GM10266 (cell line): ENCODE data around the gene UBC.
A peak's percentile ranks its signal among the peaks of the same experiment; 100 is the strongest.
"Not testable (repeated sequence)": the region's sequence is repeated elsewhere in the genome, so short reads cannot be mapped to it uniquely, and the experiment has no call there.

ENCODE experiments used
- DNase-seq: peaks from one replicate; pipeline ENCODE4 v3.0.0; 2012; ENCODE audit errors: extremely low spot score
- TF ChIP-seq, protein P1 (sequence below): IDR thresholded peaks from 2 replicates; pipeline ENCODE4 v1.5.1; 2012; ENCODE audit warnings: mild to moderate bottlenecking, low read depth; ENCODE audit not compliant: control insufficient read depth, insufficient read depth; ENCODE audit errors: missing control alignments

UBC gene

DNA sequence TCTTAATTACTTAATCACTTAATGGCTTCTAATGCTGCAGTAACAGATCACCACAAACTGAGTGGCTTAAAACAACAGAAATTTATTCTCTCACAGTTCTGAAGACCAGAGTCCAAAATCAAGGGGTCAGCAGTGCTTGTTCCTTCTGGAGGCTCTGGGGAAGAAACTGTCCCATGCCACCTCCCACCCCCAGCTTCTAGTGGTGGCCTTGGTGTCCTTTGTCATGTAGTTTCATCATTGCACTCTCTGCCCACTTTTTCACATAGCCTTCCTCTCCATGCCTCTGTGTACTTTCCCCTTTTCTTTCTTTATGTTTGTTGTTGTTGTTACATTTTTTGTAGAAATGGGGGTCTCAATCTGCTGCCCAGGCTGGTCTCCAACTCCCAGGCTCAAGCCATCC lies 16.1 kb upstream of the UBC start:
- DNase-seq: no peak
- TF ChIP-seq, protein P1, sequence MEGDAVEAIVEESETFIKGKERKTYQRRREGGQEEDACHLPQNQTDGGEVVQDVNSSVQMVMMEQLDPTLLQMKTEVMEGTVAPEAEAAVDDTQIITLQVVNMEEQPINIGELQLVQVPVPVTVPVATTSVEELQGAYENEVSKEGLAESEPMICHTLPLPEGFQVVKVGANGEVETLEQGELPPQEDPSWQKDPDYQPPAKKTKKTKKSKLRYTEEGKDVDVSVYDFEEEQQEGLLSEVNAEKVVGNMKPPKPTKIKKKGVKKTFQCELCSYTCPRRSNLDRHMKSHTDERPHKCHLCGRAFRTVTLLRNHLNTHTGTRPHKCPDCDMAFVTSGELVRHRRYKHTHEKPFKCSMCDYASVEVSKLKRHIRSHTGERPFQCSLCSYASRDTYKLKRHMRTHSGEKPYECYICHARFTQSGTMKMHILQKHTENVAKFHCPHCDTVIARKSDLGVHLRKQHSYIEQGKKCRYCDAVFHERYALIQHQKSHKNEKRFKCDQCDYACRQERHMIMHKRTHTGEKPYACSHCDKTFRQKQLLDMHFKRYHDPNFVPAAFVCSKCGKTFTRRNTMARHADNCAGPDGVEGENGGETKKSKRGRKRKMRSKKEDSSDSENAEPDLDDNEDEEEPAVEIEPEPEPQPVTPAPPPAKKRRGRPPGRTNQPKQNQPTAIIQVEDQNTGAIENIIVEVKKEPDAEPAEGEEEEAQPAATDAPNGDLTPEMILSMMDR: no peak

DNA sequence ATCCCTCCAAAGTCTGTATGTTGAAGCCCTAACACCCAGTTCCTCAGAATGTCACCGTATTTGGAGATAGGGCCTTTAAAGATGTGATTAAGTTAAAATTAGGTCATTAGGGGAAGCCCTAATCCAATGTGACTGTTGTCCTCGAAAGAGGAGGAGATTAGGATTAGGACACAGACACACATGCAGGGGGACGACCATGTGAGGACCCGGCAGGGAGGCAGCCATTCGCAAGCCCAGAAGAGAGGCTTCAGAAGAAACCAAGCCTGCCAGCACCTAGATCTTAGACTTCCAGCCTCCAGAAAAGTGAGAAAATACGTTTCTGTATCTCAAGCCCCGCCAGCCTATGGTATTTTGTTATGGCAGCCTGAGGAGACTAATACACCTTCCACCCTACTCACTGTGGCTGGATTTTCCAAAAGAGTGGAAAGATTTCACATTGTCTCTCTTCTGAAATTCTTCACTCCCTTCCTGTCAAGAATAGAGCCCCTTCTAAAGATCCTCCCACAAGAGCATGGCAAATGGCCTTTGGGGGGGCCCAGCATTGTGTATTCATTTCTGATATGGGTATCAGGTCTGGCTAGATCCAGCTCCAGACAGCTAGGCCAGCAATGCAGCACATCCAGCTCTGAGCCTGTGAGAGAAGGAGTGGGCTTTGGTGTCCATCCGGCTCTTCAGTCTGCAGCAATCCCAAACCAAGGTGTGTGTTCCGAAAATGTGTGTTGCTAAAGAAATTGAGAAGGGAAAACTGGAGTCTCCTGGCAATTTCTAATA lies 15.4 kb upstream of the UBC start:
- DNase-seq: no peak
- TF ChIP-seq, protein P1: no peak

DNA sequence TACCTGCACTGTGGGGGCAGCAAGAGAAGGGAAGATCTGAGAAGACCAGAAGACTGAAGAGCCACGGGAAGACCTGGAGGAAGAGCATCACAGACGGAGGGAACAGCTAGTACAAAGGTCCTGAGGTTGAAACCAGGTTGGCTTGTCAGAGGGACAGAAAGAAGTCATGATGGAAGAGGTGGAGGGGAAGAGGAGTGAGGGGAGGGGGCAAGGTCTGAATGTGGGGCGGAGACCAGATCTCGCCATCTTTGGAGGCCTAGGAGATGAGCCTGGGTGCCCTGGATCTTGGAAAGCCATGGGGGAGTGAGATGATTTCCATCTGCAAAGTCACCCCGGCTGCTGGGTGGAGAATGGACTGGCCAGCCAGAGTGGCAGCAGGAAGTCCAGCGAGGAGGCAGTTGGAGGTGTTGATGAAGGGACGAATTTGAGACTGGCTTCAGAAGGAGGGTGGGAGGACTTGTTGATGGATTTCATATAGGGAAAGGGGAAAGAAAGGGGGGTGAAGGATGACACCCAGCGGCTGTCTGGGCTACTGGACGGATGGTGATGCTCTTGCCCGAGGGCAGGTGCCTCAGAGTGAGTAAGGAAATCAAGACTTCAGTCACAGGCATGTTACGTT lies 14.6 kb upstream of the UBC start:
- no peak for DNase-seq
- TF ChIP-seq, protein P1: peak; percentile 2

DNA sequence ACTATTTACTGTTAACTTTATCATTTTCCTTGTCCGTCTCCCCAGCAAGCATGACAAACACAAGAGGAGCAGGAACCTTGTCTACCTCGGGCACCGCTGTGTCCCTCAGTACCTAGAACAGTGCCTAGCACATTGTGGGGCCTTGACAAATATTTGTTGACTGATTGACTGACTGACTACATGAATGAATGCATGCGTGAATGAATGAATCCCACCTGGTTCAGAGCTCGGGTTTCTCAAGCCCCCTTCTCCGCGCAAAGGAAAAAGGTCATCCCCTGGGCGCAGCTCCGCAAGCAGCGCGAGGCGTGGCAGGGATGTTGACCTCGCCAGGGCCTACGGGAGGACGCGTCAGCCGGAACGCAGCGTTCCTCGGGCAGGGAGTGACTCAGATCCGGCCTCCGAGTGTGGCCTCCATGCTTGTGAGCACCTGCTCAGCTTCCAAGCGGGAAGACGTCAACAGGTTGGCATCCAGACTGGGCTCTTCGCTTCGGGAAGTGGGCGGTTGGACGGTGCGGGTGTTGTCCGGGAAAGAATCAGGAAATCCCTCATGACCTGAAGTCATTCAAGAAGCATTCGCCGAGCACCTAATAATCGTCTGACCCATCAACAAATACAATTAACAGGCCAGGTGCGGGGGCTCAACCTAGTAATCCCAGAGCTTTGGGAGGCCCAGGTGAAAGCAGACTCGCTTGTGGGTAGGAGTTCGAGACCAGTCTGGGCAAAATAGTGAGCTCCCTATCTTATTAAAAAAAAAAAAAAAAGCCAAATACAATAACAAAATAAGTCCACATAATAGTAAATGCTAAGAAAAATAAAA lies 13.9 kb upstream of the UBC start:
- DNase-seq: no peak
- TF ChIP-seq, protein P1: no peak

DNA sequence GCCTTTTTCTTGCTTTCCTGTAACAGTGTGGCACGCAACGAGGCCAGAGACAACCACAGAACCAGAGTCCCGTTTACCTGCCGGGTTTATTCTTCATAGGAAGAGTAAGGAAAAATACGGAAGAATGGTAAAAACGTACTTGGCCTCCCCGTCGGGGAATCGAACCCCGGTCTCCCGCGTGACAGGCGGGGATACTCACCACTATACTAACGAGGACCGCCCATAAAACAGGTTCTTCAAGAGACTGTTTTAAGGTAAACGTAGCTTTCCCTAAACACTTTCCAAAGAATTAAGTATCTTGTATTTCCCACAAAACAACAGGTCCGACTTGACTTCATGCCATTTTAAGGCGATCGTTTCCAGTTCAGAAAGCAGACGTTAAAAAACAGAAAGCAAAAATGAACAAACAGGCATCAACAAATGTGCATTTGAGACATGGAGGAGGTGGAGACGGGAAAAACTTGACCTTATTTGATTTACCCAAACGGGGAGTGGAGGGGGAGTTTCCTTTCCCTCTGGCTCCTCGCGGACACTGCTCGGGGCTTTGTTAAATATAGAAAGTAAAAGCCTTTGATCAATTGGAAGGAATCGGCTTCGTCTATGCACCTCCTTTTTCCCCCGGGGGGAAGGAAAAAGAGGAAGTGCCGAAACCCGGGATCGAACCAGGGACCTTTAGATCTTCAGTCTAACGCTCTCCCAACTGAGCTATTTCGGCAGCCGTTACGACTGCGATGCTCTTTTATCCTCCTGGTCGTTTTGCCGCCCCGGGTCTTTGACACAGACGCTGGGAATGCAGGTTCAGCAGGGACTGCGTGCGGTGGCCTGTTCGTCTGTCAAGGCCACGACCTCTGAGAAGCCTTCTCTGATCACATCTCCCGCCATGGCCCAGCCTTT lies 13.0 kb upstream of the UBC start:
- TF ChIP-seq, protein P1: no peak
- DNase-seq: peak; percentile 65

DNA sequence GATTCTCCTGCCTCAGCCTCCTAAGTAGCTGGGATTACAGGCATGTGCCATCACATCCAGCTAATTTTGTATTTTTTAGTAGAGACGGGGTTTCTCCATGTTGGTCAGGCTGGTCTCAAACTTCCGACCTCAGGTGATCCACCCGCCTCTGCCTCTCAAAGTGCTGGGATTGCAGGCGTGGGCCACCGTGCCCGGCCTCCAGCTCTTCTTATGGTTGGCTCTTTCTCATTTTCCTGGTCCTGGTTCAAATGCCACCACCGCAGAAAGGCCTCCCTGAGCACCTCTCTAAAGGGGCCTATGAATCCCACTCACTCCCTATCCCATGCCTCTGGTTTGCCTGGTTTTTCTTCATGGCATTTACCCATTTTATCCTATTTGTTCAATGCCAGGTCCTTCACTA lies 11.3 kb upstream of the UBC start:
- not testable (repeated sequence) for DNase-seq

DNA sequence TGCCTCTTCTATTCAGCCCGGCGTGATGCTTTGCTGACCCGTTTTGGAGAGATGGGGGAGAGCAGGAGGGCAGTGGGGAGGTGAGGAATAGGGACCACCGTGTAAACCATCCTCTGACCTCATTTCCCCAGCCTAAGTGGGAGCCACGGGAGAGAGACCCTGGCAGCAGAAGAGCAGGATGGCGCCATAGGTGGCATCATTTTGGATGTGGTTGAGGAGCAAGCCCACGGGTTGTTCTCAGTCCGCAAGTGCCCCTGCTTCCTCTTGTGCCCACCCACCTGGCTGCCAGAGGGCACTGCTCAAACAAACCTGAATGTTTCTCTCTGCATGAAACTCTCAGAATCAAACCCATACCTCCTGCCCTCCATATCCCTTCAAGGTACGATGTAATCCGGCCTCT lies 10.7 kb upstream of the UBC start:
- TF ChIP-seq, protein P1: no peak

More for the DNA sequence above, 10.7 kb upstream of the UBC start:
- no peak for DNase-seq
